SH-SY5Y (cell line): Measurements from ENCODE around the gene HAUS7.

ENCODE experiments used
- GATA2 ChIP-seq: IDR thresholded peaks from 2 replicates; pipeline ENCODE4 v1.6.1; 2011; ENCODE audit warnings: mild to moderate bottlenecking, low read depth, low read length
- GATA3 ChIP-seq: IDR thresholded peaks from 2 replicates; pipeline ENCODE4 v1.6.1; 2011; ENCODE audit warnings: low read depth, mild to moderate bottlenecking, low read length, moderate library complexity

DNA sequence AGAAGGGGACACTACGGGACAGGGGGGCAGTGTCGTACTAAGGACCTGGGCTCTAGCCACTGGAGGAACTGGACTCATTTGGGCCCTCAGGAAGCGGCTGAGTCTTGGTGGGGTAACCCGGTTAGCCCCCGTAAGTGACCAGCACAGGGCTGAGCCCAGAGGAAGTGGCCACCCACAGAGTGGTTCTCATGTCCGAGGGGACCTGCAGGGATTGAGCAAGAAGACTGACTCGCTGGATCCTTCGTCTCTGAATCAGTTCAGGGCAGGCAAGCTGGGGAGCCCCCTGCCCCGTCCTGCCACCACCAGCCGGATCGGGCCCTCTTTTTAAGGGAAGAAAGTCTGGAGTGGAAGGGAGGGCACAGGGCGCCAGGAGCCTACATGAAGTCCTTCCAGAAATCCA, 23.7 kb upstream of the HAUS7 start:
- TF ChIP-seq GATA2 (no peak), GATA3 (no peak)
